ENCODE measurements around the gene TMEM131L.

The TMEM131L gene

GRCh38 chr4:153539422-153539821 lies 73.3 kb downstream of the TMEM131L start:
- H4K20me1 ChIP-seq (ENCODE audit: control insufficient read depth, insufficient read depth, low read depth, low read length): peaks cover 74% of the 10 kb centered on the region
- no peaks in the 10 kb centered on the region for H3K9me3 ChIP-seq (ENCODE audit: control insufficient read depth, insufficient read depth, low read length)
- H3K9me2 ChIP-seq (replicated peaks; ENCODE audit: control insufficient read depth, low read length): no peaks in the 10 kb centered on the region
- H3K4me2 ChIP-seq (ENCODE audit: low read length): no peak overlapping the region
- peaks cover 99% of the 10 kb centered on the region for H3K36me3 ChIP-seq (ENCODE audit: control insufficient read depth, low read length)
- peaks cover 62% of the 10 kb centered on the region for H3K4me1 ChIP-seq (ENCODE audit: control insufficient read depth, low read length)
- no peaks in the 10 kb centered on the region for H3K27me3 ChIP-seq (ENCODE audit: control insufficient read depth, low read length)
- H3K4me3 ChIP-seq (ENCODE audit: low read length): no peak overlapping the region
- peaks cover 100% of the 10 kb centered on the region for H3K79me2 ChIP-seq (ENCODE audit: control insufficient read depth, low read length)
- peaks cover 47% of the 10 kb centered on the region for H3F3A ChIP-seq (ENCODE audit: control insufficient read depth, insufficient read depth)
- TF ChIP-seq CTCF (IDR thresholded peaks at IDR 0.05; ENCODE audit: low read depth, low read length, poor library complexity, severe bottlenecking) (no peak), EZH2phosphoT487 (IDR thresholded peaks at IDR 0.05; ENCODE audit: borderline replicate concordance, low read length) (no peak)
- H3K27ac ChIP-seq (ENCODE audit: low read depth, low read length): no peak overlapping the region

- Histone ChIP-seq H3K9me2 (replicated peaks; ENCODE audit: control insufficient read depth, low read length) (no peaks in the 10 kb centered on the region), H3K9me3 (ENCODE audit: control insufficient read depth, insufficient read depth, low read length) (no peaks in the 10 kb centered on the region), H3K36me3 (ENCODE audit: control insufficient read depth, low read length) (peaks cover 95% of the 10 kb centered on the region), H3K27ac (ENCODE audit: low read depth, low read length) (no peak overlapping the region), H3F3A (ENCODE audit: control insufficient read depth, insufficient read depth) (peaks cover 47% of the 10 kb centered on the region), H3K4me3 (ENCODE audit: low read length) (no peak overlapping the region), H3K27me3 (ENCODE audit: control insufficient read depth, low read length) (no peaks in the 10 kb centered on the region), H3K4me2 (ENCODE audit: low read length) (no peak overlapping the region), H3K4me1 (ENCODE audit: control insufficient read depth, low read length) (peaks cover 48% of the 10 kb centered on the region), H3K79me2 (ENCODE audit: control insufficient read depth, low read length) (peaks cover 100% of the 10 kb centered on the region), H4K20me1 (ENCODE audit: control insufficient read depth, insufficient read depth, low read depth, low read length) (peaks cover 65% of the 10 kb centered on the region)
- no peak for TF ChIP-seq EZH2phosphoT487 (IDR thresholded peaks at IDR 0.05; ENCODE audit: borderline replicate concordance, low read length)
- no peak for TF ChIP-seq CTCF (IDR thresholded peaks at IDR 0.05; ENCODE audit: low read depth, low read length, poor library complexity, severe bottlenecking)
Measured at GRCh38 chr4:153541456-153542096, 75.4 kb downstream of the TMEM131L start.

DNA sequence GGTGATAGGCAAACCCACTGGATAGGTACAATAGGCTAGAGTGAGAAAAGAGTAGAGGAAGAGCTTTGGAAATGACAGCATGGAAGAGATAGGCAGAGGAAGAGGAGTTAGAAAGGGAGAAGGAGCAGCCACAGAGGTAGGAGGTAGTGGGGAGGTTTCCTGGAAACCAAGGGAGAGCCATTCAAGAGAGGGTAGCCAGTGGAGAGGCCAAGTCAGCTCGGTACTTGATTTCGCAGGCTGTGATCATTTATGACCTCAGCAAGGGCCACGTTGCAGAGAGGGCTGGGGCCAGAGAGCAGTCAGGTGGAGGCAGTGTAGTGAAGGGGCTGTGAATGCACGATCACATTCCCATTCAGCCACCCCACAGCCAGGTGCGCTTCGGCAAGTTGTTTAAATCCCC lies 76.0 kb downstream of the TMEM131L start:
- TF ChIP-seq EZH2phosphoT487 (IDR thresholded peaks at IDR 0.05; ENCODE audit: borderline replicate concordance, low read length): no peak
- TF ChIP-seq CTCF (IDR thresholded peaks at IDR 0.05; ENCODE audit: low read depth, low read length, poor library complexity, severe bottlenecking): no peak
- Histone ChIP-seq H3K4me3 (ENCODE audit: low read length) (no peak overlapping the region), H3F3A (ENCODE audit: control insufficient read depth, insufficient read depth) (peaks cover 49% of the 10 kb centered on the region), H3K4me2 (ENCODE audit: low read length) (no peak overlapping the region), H3K79me2 (ENCODE audit: control insufficient read depth, low read length) (peaks cover 100% of the 10 kb centered on the region), H3K9me2 (replicated peaks; ENCODE audit: control insufficient read depth, low read length) (no peaks in the 10 kb centered on the region), H3K27me3 (ENCODE audit: control insufficient read depth, low read length) (no peaks in the 10 kb centered on the region), H4K20me1 (ENCODE audit: control insufficient read depth, insufficient read depth, low read depth, low read length) (peaks cover 64% of the 10 kb centered on the region), H3K4me1 (ENCODE audit: control insufficient read depth, low read length) (peaks cover 44% of the 10 kb centered on the region), H3K9me3 (ENCODE audit: control insufficient read depth, insufficient read depth, low read length) (no peaks in the 10 kb centered on the region), H3K27ac (ENCODE audit: low read depth, low read length) (no peak overlapping the region), H3K36me3 (ENCODE audit: control insufficient read depth, low read length) (peaks cover 95% of the 10 kb centered on the region)
